HG02571 (cell line): Measurements from ENCODE around the gene FAM180A.

Experiments used
- ATAC-seq: cut with Tn5 transposase; IDR thresholded peaks from one replicate; pipeline ENCODE4 v1.9.1; 2021; ENCODE audit warnings: mild to moderate bottlenecking, moderate library complexity; ENCODE audit not compliant: unreplicated experiment

Gene FAM180A

DNA sequence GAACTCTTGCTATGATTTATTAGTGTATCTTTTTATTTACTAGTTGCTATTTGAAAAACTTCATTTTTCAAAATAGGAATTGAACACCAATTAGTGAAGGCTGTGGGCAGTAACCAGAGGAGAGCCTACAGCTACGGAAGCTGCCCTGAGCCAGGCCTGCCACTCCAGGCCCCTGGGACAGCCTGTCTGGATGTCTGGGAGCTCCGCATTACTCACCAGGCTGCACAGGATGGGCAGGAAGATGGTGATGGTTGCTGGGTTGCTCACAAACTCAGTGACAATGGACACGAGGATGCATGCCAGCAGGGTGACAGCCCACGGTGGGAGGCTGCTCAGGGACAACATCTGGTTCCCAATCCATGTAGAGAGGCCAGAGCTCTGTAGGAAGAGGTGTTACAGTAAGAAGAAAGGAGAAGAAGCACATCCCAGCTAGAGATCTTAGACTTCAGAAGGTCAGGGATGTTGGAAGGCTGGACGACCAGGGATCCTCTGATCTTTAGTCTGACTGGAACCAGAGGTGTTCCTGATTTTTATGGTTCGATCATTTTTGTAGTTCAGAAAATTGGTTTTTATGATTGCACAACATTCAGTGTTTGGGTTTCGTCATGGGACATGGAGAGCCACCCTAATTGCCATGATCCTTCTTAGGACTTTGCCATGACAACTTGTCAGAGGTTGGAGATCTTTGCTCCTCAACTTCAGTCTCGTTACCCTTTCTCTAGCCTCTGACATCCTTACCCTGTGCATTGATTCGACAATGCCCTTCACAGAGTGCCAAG lies 63.1 kb downstream of the FAM180A start:
- ATAC-seq: no peak

DNA sequence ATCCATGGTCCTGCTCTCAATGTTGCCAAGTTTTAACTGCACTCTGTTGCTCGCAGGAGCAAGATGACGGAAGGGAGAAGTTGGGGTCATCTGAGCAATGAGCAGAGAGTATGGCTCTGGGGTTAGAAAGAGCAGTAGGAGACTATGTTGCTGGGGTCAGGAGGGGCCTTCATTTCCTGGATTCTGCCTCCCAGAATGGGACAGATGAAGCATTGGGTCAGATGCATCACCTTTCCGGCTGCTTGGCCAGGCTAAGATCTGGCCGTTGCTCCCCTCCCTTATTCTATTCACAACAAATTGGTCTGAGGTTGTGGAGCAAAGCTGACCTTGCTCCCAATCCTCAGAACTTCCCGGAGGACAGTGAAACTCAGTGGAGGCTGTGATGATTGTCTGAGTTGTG lies 63.9 kb downstream of the FAM180A start:
- no peak for ATAC-seq

DNA sequence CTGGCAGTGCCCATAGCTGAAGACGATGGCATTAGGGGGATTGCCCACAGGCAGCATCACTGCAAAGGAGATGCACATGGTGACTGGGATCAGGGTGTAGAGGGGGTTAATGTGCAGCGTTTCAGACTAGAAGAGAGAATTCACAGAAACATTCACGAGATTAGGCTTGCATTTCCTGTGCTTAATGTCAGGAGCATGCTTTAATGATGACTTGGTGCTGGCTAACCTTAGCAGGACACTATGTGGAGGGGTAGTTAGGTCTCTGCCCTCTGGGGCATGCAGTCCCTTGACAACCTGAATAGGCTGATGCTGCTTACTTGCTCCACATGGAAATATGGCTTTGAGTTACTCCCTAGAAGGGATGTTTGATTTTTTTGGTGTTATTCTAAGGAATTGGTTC lies 64.5 kb downstream of the FAM180A start:
- ATAC-seq: no peak

DNA sequence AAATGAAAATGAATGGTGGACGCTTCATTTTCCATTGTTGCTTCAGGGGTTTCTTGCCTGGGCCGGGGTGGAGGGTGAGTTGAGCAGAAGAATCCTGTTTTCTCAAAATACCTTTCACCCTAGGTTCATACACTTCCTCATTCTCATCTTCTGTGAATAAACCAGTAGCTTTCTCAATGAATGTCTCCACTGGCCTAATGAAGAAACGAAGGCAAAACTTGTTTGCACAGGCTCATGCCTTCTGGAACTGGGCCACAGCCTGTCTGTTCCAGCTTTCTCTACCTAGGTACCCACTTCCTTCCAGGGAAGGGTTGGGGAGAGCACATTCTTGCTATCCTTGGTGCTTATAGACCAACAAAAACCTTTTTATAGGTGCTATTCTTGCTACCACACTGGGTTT lies 65.0 kb downstream of the FAM180A start:
- no peak for ATAC-seq

DNA sequence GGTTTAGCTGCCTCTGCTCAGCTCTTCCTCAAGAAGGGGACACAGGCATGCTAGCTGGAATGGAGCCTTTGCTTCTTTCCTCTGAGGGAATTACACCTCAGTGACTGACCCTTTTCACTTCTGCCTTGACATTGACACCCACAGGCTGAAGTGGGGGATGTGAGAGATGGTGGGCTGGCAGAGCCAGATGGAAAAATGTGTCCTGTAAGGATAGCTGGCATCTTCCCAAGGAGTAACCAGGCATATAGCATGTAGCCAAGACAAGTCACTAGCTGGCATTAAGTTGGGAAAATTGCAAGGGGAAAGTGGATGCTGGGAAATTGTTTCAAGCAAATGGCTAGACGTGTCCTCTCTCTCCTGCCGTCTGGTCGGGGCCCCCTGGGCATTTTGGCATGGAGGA lies 66.4 kb downstream of the FAM180A start:
- no peak for ATAC-seq

DNA sequence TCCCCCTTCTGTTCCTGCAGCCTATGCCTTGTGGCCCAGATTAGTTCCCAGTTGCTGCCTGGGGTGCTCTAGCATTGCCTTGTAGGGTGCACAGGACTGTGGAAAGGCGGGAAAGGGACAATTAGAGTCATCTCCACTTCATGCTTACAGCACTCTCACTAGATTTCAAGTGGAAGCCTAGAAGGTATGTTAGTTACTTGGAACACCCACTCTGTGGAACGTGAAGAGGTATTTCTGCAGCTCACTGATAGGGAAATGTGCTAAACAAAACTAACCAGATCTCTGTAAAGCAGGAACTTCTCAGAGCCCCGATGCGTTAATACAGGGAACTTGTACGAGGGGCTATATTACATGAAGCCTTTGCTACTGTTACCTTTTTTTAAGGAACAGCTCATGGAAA lies 66.9 kb downstream of the FAM180A start:
- ATAC-seq: no peak
